Pancreas (tissue), 10 donors: ENCODE results near the gene AOC2. TPM values are rescaled to one million over a fixed set of nuclear protein-coding genes. Genes with fewer than 3 reads are reported as not detected.
A peak's percentile ranks its signal among the peaks of the same experiment; 100 is the strongest.
"Not testable (repeated sequence)": the region's sequence is repeated elsewhere in the genome, so short reads cannot be mapped to it uniquely, and the experiment has no call there.

Experiments
- ATAC-seq, 4 donors: fragments of 200-7000 bp; cut with Tn5 transposase; one replicate each; pipeline versions ENCODE4 v1.8.0 to v1.9.1; 2020; ENCODE audit warnings: mild to moderate bottlenecking in 4 of 4, moderate library complexity in 4 of 4
- DNase-seq, 6 donors: peaks; one replicate each; pipeline ENCODE4 v3.0.0-alpha.2; 2020
- FAIRE-seq: peaks from 2 replicates; lab custom pipeline; 2012; peaks lifted over from hg19 to GRCh38; lab: Jason Lieb, UNC
- H3K27ac ChIP-seq, 4 donors: fragments of 200-600 bp; sonication (generic); 1 replicate in 3 of 4; 2 replicates in 1 of 4; pipeline versions ENCODE4 v1.5.0 to v1.8.0; 2020
- H3K27me3 ChIP-seq, 4 donors: fragments of 200-600 bp; one replicate each; pipeline ENCODE4 v1.8.0; 2021
- H3K36me3 ChIP-seq, 3 donors: fragments of 200-600 bp; sonication (generic) in 1 of 3; one replicate each; pipeline versions ENCODE4 v1.5.0 to v1.8.0; 2020 to 2021
- H3K4me1 ChIP-seq, 3 donors: fragments of 200-600 bp; one replicate each; pipeline ENCODE4 v1.8.0; 2021
- H3K4me3 ChIP-seq, 4 donors: fragments of 200-600 bp; sonication (generic) in 2 of 4; one replicate each; pipeline versions ENCODE4 v1.5.0 to v1.8.0; 2020 to 2021
- H3K9me3 ChIP-seq, 4 donors: fragments of 200-600 bp; one replicate each; pipeline ENCODE4 v1.8.0; 2021
- WGBS, 2 donors: extraction: QIAGEN DNeasy Blood & Tissue Kit; methylation state at CpG; one replicate each; pipeline ENCODE4 v1.1.7; 2013; 5-methylcytosine and 5-hydroxymethylcytosine counted together
- intact Hi-C, 3 donors: fragments of 100-400 bp; cut with DNase I; formaldehyde crosslinking; loops; one replicate each; pipeline versions ENCODE4 v1.11.1 to v1.14.2; 2022
- polyA plus RNA-seq, 2 donors: library from polyadenylated mRNA; stranded (reverse); fragments of 200-250 nt; gene quantifications; one replicate each; pipeline ENCODE4 v1.2.3, GENCODE V29; 2013
- total RNA-seq, 6 donors: library from RNA; stranded (reverse); fragmentation: NEBNext Ultra II Directional in 4 of 6; extraction: Animal tissue kit (Norgen Biotek cat#: 25700) in 4 of 6; gene quantifications; one replicate each; pipeline versions ENCODE4 v1.2.1 to v1.2.4, GENCODE V29; 2021 to 2023
- TF ChIP-seq, protein P1 (sequence below), 4 donors: fragments of 200-600 bp; sonication (generic) in 3 of 4; IDR thresholded peaks; one replicate each; pipeline versions ENCODE4 v1.5.0 to v1.8.0; 2021; ENCODE audit warnings: antibody characterized with exemption in 4 of 4
- donor health status: healthy with polysubstance abuse.
- donor health status: DM: no; HTN: no; CAD: no; lungs with moderate emphysema.
- donor health status: DM: no; HTN: no; CAD: no.
- donor health status: control.
- donor health status: control.
- donor health status: Bipolar disorder and iron deficiency.
- donor health status: DM: yes; HTN: yes; CAD: no.
- donor health status: DM: no; HTN: no; CAD: no.
- donor health status: DM: no; HTN: no; CAD: no.
- donor health status: DM: yes; HTN: yes; CAD: no.

Gene AOC2
- total and polyA plus RNA-seq, 8 donors, result 0.37 to 1.7 (median 0.63) TPM

DNA sequence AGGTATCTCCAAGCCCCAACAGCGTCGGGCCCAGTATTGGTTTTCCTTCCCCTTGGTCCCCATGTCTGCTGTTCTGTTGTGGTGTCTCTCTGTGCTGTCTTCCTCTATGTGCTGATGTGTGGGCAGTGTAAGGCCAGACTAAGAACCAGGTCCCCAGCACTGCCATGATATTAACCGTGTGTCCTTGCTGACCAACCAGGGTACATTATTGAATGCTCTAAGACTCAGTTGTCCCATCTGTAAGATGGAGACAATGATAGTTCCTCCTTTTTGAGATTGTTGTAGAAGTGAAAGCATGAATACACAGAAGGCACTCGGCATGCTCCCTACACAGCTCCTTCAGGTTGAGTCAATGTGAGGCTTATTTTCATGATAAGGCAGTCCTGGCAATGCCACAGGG lies 27.3 kb downstream of the AOC2 start:
- DNase-seq (no peak), FAIRE-seq (no peak), ATAC-seq (no peak)
- intact Hi-C loops, result no loop called here
- 94% methylated on average over 4 of the region's 4 CpGs for WGBS, 2 donors
- no peak overlapping the region for H3K4me3 ChIP-seq
- peaks cover 0 to 7% (median 1%) of the 10 kb centered on the region in 3 donors for H3K4me1 ChIP-seq
- no peaks in the 10 kb centered on the region for H3K9me3 ChIP-seq
- TF ChIP-seq, protein P1, sequence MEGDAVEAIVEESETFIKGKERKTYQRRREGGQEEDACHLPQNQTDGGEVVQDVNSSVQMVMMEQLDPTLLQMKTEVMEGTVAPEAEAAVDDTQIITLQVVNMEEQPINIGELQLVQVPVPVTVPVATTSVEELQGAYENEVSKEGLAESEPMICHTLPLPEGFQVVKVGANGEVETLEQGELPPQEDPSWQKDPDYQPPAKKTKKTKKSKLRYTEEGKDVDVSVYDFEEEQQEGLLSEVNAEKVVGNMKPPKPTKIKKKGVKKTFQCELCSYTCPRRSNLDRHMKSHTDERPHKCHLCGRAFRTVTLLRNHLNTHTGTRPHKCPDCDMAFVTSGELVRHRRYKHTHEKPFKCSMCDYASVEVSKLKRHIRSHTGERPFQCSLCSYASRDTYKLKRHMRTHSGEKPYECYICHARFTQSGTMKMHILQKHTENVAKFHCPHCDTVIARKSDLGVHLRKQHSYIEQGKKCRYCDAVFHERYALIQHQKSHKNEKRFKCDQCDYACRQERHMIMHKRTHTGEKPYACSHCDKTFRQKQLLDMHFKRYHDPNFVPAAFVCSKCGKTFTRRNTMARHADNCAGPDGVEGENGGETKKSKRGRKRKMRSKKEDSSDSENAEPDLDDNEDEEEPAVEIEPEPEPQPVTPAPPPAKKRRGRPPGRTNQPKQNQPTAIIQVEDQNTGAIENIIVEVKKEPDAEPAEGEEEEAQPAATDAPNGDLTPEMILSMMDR (IDR thresholded peaks at IDR 0.05), result no peak
- no peak overlapping the region for H3K27ac ChIP-seq
- no peaks in the 10 kb centered on the region for H3K27me3 ChIP-seq
- no peaks in the 10 kb centered on the region for H3K36me3 ChIP-seq

DNA sequence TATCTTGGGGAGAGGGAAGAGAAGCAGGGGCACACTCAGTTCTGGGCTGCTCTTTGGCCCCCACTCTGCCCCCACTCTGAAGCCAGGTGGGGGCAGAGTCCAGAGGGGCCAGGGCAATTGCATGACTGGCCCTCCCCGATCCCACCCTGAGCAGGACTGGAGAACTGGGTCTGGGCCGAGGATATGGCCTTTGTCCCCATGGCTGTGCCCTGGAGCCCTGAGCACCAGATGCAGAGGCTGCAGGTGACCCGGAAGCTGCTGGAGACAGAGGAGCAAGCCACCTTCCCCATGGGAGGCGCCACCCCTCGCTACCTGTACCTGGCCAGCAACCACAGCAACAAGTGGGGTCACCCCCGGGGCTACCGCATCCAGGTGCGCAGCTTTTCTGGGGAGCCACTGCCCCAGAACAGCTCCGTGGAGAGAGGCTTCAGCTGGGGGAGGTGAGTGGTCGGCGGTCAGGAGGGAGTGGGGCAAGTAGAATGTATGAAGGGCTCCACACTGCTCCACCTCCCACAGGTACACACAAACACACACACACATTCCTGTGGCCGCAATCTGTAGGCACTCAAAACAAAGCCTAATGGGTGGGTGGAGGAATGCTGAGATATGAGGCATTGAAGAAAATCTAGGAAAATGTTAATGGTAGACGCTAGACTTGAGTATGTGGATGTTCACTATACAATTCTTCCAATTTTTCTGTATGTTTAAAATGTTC lies 28.0 kb downstream of the AOC2 start:
- TF ChIP-seq, protein P1 (IDR thresholded peaks at IDR 0.05), result no peak
- no peak for DNase-seq
- H3K27ac ChIP-seq, result no peak overlapping the region
- FAIRE-seq, result no peak
- no peaks in the 10 kb centered on the region for H3K36me3 ChIP-seq
- 92 to 95% methylated on average over 13 of the region's 13 CpGs for WGBS, 2 donors
- intact Hi-C loops, result no loop called here
- no peak overlapping the region for H3K4me3 ChIP-seq
- ATAC-seq, result no peak
- no peaks in the 10 kb centered on the region for H3K27me3 ChIP-seq
- no peaks in the 10 kb centered on the region for H3K9me3 ChIP-seq
- no peaks in the 10 kb centered on the region for H3K4me1 ChIP-seq

- no peak for FAIRE-seq
- intact Hi-C loops, result no loop called here
- Histone ChIP-seq H3K36me3 (no peaks in the 10 kb centered on the region), H3K9me3 (no peaks in the 10 kb centered on the region), H3K4me1 (no peaks in the 10 kb centered on the region), H3K27ac (no peak overlapping the region), H3K27me3 (no peaks in the 10 kb centered on the region), H3K4me3 (no peak overlapping the region)
- WGBS, 2 donors, result 90 to 92% methylated on average over 6 of the region's 6 CpGs
- ATAC-seq, result no peak
- no peak for DNase-seq
- TF ChIP-seq, protein P1 (IDR thresholded peaks at IDR 0.05), result no peak
Observed at GRCh38 chr17:42873315-42873714, 28.9 kb downstream of the AOC2 start.

- H3K4me1 ChIP-seq, DNase-seq, intact Hi-C loops, H3K27ac ChIP-seq, FAIRE-seq, H3K4me3 ChIP-seq, H3K27me3 ChIP-seq, H3K36me3 ChIP-seq, H3K9me3 ChIP-seq: not testable (repeated sequence)
- ATAC-seq, result peak in 1 of 4 donors; percentile 9
- 82 to 92% methylated on average over 5 to 9 of the region's 12 CpGs for WGBS, 2 donors
Observed at GRCh38 chr17:42873932-42874695, 29.7 kb downstream of the AOC2 start.

DNA sequence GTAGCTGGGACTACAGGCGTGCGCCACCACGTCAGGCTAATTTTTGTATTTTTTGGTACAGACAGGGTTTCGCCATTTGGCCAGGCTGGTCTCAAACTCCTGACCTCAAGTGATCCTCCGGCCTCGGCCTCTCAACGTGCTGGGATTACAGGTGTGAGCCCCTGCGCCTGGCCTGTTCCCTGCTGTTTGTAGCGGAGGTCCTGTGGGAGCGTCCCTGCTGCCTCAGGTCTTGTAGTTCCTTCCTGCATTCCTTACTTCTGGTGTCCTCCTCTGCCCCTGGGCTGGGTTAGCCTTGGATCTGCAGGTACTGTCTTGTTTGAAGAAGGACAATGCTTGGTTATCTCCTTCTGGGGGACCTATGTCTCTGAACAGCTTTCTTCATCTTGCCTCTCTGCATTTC lies 32.7 kb downstream of the AOC2 start:
- no peak overlapping the region for H3K27ac ChIP-seq
- H3K27me3 ChIP-seq, result no peaks in the 10 kb centered on the region
- ATAC-seq (no peak), DNase-seq (no peak), FAIRE-seq (no peak)
- 96% methylated on average over 10 of the region's 10 CpGs for WGBS, 2 donors
- H3K4me1 ChIP-seq, result no peaks in the 10 kb centered on the region
- no peak overlapping the region for H3K4me3 ChIP-seq
- intact Hi-C loops, result no loop called here
- H3K9me3 ChIP-seq, result no peaks in the 10 kb centered on the region
- TF ChIP-seq, protein P1 (IDR thresholded peaks at IDR 0.05), result no peak
- H3K36me3 ChIP-seq, result no peaks in the 10 kb centered on the region
